HepG2 (cell line): ENCODE measurements around the gene FAM171A2. TPM values are rescaled to one million over a fixed set of nuclear protein-coding genes. Genes with fewer than 3 reads are reported as not detected.

Experiments used
- ATAC-seq: fragments of 200-7000 bp; cut with Tn5 transposase; 3 replicates; pipeline ENCODE4 v1.9.1; 2020; ENCODE audit warnings: mild to moderate bottlenecking, moderate library complexity
- BruUV-seq: library from RNA; stranded (reverse); fragments of 400-500 nt; replicated peaks from 2 replicates; lab custom pipeline; 2021; lab: Mats Ljungman, UMichigan
- CTCF ChIA-PET: fragments of 300-600 bp; formaldehyde crosslinking; extraction: SDS; loops from one replicate; lab custom pipeline; 2021; ENCODE audit warnings: low total read pairs, inconsistent platforms, low intra/inter-chr PET ratio; lab: Yijun Ruan, JAX
- POLR2A ChIA-PET: fragments of 350-600 bp; sonication (Branson Sonifier 250); formaldehyde crosslinking; loops from one replicate; lab custom pipeline; 2020; ENCODE audit warnings: antibody characterized with exemption, inconsistent platforms; lab: Yijun Ruan, JAX
- DNase-seq: peaks from one replicate; pipeline ENCODE4 v3.0.0-alpha.2; 2015; ENCODE audit warnings: low spot score
- FAIRE-seq: peaks from 3 replicates; lab custom pipeline; 2011; peaks lifted over from hg19 to GRCh38; lab: Jason Lieb, UNC
- H2AFZ ChIP-seq: one replicate; pipeline ENCODE4 v1.6.1; 2011; ENCODE audit warnings: low read length, inconsistent platforms
- H3K27ac ChIP-seq: fragments of 300-600 bp; 3 replicates; pipeline ENCODE4 v1.8.0; 2011; ENCODE audit warnings: mixed run types, mild to moderate bottlenecking, mixed read lengths, low read length, inconsistent platforms; ENCODE audit not compliant: insufficient read depth; ENCODE audit errors: extremely low read length
- H3K27me3 ChIP-seq, 2 experiments: fragments of 200-600 bp in 1 of 2; 2 replicates in 1 of 2; 3 replicates in 1 of 2; pipeline versions ENCODE4 v1.6.0 to v1.8.0; 2011; ENCODE audit warnings: low read length in 2 of 2, mild to moderate bottlenecking in 2 of 2, moderate library complexity in 2 of 2, inconsistent platforms in 1 of 2; ENCODE audit not compliant: insufficient read depth in 2 of 2, control insufficient read depth in 1 of 2
- H3K36me3 ChIP-seq, 2 experiments: fragments of 200-600 bp in 1 of 2; replicated peaks in 1 of 2; 2 replicates in 1 of 2; 3 replicates in 1 of 2; pipeline versions ENCODE4 v1.5.1 to v1.8.0; 2011; ENCODE audit warnings: low read length in 2 of 2, inconsistent platforms in 1 of 2; ENCODE audit not compliant: insufficient read depth in 2 of 2, control insufficient read depth in 1 of 2
- H3K4me1 ChIP-seq: 2 replicates; pipeline ENCODE4 v1.5.1; 2012; ENCODE audit warnings: low read length, inconsistent platforms; ENCODE audit not compliant: insufficient read depth
- H3K4me2 ChIP-seq: 2 replicates; pipeline ENCODE4 v1.6.0; 2011; ENCODE audit warnings: low read depth, low read length, inconsistent platforms
- H3K4me3 ChIP-seq, 3 experiments: fragments of 200-600 bp in 1 of 3; sonication (generic), shearing (Covaris generic) in 1 of 3; replicated peaks in 1 of 3; 2 replicates each; pipeline ENCODE4 v1.5.1; 2011 to 2016; ENCODE audit warnings: low read length in 3 of 3, inconsistent platforms in 2 of 3, low read depth in 2 of 3, mild to moderate bottlenecking in 2 of 3, control low read depth in 1 of 3, mixed read lengths in 1 of 3; ENCODE audit not compliant: insufficient read depth in 1 of 3
- H3K79me2 ChIP-seq: one replicate; pipeline ENCODE4 v1.6.1; 2011; ENCODE audit warnings: low read length, inconsistent platforms; ENCODE audit not compliant: insufficient read depth
- H3K9ac ChIP-seq: 2 replicates; pipeline ENCODE4 v1.6.0; 2011; ENCODE audit warnings: mild to moderate bottlenecking, low read depth, low read length, inconsistent platforms; ENCODE audit not compliant: insufficient read depth
- H3K9me3 ChIP-seq: 2 replicates; pipeline ENCODE4 v1.5.1; 2012; ENCODE audit warnings: mild to moderate bottlenecking, low read length
- H4K20me1 ChIP-seq: 2 replicates; pipeline ENCODE4 v1.6.0; 2011; ENCODE audit warnings: inconsistent platforms, mild to moderate bottlenecking, low read length, moderate library complexity; ENCODE audit not compliant: insufficient read depth
- MLX ChIP-seq: IDR thresholded peaks from 2 replicates; pipeline ENCODE4 v1.6.1; 2016
- WGBS: methylation state at CpG from one replicate; pipeline ENCODE4 v1.1.6; 2017; ENCODE audit warnings: low lambda C conversion rate; 5-methylcytosine and 5-hydroxymethylcytosine counted together
- in situ Hi-C: cut with HindIII; loops from 2 replicates; pipeline ENCODE4 v1.10.0; 2017; ENCODE audit warnings: low pct_unique_long_range_greater_than_20kb; ENCODE audit not compliant: extremely low pct_ligation_motif_present
- intact Hi-C: fragments of 100-400 bp; cut with micrococcal nuclease; formaldehyde crosslinking; loops from one replicate; pipeline ENCODE4 v1.10.0; 2022; ENCODE audit not compliant: unreplicated experiment
- polyA plus RNA-seq, 8 experiments: library from polyadenylated mRNA; depleted of rRNA in 3 of 8; stranded (reverse) in 7 of 8; unstranded in 1 of 8; fragments of >200 nt; fragmentation: Illumina TruSeq in 4 of 8; extraction: Trizol in 4 of 8; gene quantifications; 2 replicates each; pipeline versions ENCODE4 v1.2.1 to v1.2.3, GENCODE V29; 2011 to 2016; ENCODE audit warnings: low read depth in 4 of 8, missing spikeins in 1 of 8, mixed read lengths in 1 of 8; ENCODE audit not compliant: insufficient read depth in 1 of 8
- total RNA-seq, 5 experiments: library from RNA; depleted of rRNA; stranded (reverse); fragments of >200 nt; fragmentation: Illumina TruSeq; extraction: Trizol; gene quantifications; 2 replicates each; pipeline ENCODE4 v1.2.3, GENCODE V29; 2016; ENCODE audit warnings: low read depth in 1 of 5
- TF ChIP-seq, protein P1 (sequence below), 2 experiments: fragments of 450-650 bp in 1 of 2; sonication (generic) in 1 of 2; formaldehyde crosslinking; IDR thresholded peaks; 2 replicates each; pipeline versions ENCODE4 v1.5.0 to v1.8.0; 2020 to 2022; ENCODE audit warnings: mild to moderate bottlenecking in 1 of 2, missing genetic modification reagents in 1 of 2
- TF ChIP-seq, protein P2 (sequence below): sonication (generic); formaldehyde crosslinking; IDR thresholded peaks from 2 replicates; pipeline ENCODE4 v1.9.0; 2022; ENCODE audit warnings: low read depth, missing genetic modification reagents

Gene FAM171A2
- total and polyA plus RNA-seq, 2 of the 13 experiments (the other 11 are each of a cell fraction or from before 2014, with no cell fraction given), result 1.8 to 3.6 TPM

GRCh38 chr17:44390250-44390870, 26.7 kb upstream of the FAM171A2 start:
- Histone ChIP-seq H3K79me2 (no peaks in the 10 kb centered on the region), H3K27ac (no peak overlapping the region), H3K4me1 (peaks cover 28% of the 10 kb centered on the region), H3K36me3 (no peaks in the 10 kb centered on the region), H2AFZ (no peak overlapping the region), H4K20me1 (no peaks in the 10 kb centered on the region), H3K9ac (no peak overlapping the region), H3K27me3 (peaks cover 2 to 10% of the 10 kb centered on the region in 2 experiments; a peak in 2 of 5 replicates), H3K9me3 (no peaks in the 10 kb centered on the region), H3K4me2 (peak overlapping the region; percentile 26; the same call in 1 of the 2 replicates), H3K4me3 (no peak overlapping the region)
- no TSS peak for BruUV-seq
- DNase-seq (no peak), ATAC-seq (no peak), FAIRE-seq (no peak)
- in situ Hi-C loops, result no loop called here
- ChIA-PET POLR2A (no interaction called here), CTCF (no interaction called here)
- TF ChIP-seq, protein P1, sequence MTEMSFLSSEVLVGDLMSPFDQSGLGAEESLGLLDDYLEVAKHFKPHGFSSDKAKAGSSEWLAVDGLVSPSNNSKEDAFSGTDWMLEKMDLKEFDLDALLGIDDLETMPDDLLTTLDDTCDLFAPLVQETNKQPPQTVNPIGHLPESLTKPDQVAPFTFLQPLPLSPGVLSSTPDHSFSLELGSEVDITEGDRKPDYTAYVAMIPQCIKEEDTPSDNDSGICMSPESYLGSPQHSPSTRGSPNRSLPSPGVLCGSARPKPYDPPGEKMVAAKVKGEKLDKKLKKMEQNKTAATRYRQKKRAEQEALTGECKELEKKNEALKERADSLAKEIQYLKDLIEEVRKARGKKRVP (CRISPR knock-in tag; IDR thresholded peaks at IDR 0.05), result no peak
- TF ChIP-seq, protein P2, sequence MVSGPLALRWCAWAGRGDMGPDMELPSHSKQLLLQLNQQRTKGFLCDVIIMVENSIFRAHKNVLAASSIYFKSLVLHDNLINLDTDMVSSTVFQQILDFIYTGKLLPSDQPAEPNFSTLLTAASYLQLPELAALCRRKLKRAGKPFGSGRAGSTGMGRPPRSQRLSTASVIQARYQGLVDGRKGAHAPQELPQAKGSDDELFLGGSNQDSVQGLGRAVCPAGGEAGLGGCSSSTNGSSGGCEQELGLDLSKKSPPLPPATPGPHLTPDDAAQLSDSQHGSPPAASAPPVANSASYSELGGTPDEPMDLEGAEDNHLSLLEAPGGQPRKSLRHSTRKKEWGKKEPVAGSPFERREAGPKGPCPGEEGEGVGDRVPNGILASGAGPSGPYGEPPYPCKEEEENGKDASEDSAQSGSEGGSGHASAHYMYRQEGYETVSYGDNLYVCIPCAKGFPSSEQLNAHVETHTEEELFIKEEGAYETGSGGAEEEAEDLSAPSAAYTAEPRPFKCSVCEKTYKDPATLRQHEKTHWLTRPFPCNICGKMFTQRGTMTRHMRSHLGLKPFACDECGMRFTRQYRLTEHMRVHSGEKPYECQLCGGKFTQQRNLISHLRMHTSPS (CRISPR knock-in tag), result 0 out of 2 replicates have a peak, but pooled peaks have one; percentile 22
- 0 out of 2 replicates have a peak, but pooled peaks have one; percentile 14 for TF ChIP-seq MLX (CRISPR knock-in tag)
- WGBS, result 41% methylated on average over 10 of the region's 10 CpGs
- intact Hi-C loops, result no loop called here
